HTERT RPE-1 (cell line): ENCODE data around the gene MRPL54.

ENCODE experiments used
- in situ Hi-C: fragments of 300-500 bp; cut with MboI; formaldehyde crosslinking; loops from 4 replicates; pipeline ENCODE4 v1.14.3; 2020; ENCODE audit warnings: low sequenced_read_pairs

The MRPL54 gene

GRCh38 chr19:3783660-3784584, 21.4 kb downstream of the MRPL54 start:
- in situ Hi-C loops = no loop called here

- in situ Hi-C loops = no loop called here
Measured at GRCh38 chr19:3784607-3785450, 22.3 kb downstream of the MRPL54 start.

- in situ Hi-C loops = no loop called here
Measured at GRCh38 chr19:3785451-3785937, 23.0 kb downstream of the MRPL54 start.

GRCh38 chr19:3785938-3786824, 23.7 kb downstream of the MRPL54 start, which contains the start of gene MATK:
Gene MATK (minus strand): TSS chr19:3786381. CDS start chr19:3785135, 1,246 bp downstream.
- in situ Hi-C loops = no loop called here

- in situ Hi-C loops = no loop called here
Measured at GRCh38 chr19:3788996-3789778, 26.7 kb downstream of the MRPL54 start.

GRCh38 chr19:3790209-3790734, 27.8 kb downstream of the MRPL54 start:
- in situ Hi-C loops = no loop called here

GRCh38 chr19:3790941-3791340, 28.5 kb downstream of the MRPL54 start:
- in situ Hi-C loops = no loop called here

- in situ Hi-C loops = no loop called here
Measured at GRCh38 chr19:3792114-3792513, 29.6 kb downstream of the MRPL54 start.

GRCh38 chr19:3793799-3794198, 31.3 kb downstream of the MRPL54 start:
- in situ Hi-C loops = no loop called here

GRCh38 chr19:3796358-3796757, 33.9 kb downstream of the MRPL54 start:
- in situ Hi-C loops = no loop called here

- in situ Hi-C loops = no loop called here
Measured at GRCh38 chr19:3798137-3798536, 35.7 kb downstream of the MRPL54 start.

- in situ Hi-C loops = no loop called here
Measured at GRCh38 chr19:3800996-3801395, 38.5 kb downstream of the MRPL54 start.

- in situ Hi-C loops = no loop called here
Measured at GRCh38 chr19:3801412-3802096, 39.1 kb downstream of the MRPL54 start.

GRCh38 chr19:3803114-3803888, 40.8 kb downstream of the MRPL54 start:
- in situ Hi-C loops = no loop called here

- in situ Hi-C loops = no loop called here
Measured at GRCh38 chr19:3803986-3804385, 41.5 kb downstream of the MRPL54 start.

GRCh38 chr19:3804429-3804828, 41.9 kb downstream of the MRPL54 start:
- in situ Hi-C loops = no loop called here

GRCh38 chr19:3805859-3806258, 43.4 kb downstream of the MRPL54 start:
- in situ Hi-C loops = no loop called here

- in situ Hi-C loops = no loop called here
Measured at GRCh38 chr19:3807131-3807480, 44.6 kb downstream of the MRPL54 start.
